HepG2 (cell line): ENCODE measurements around the gene MYO10.

Experiments
- CBX1 ChIP-seq: IDR thresholded peaks from one replicate; pipeline ENCODE4 v1.6.1; 2016; ENCODE audit warnings: antibody characterized with exemption, low read depth
- ESRRA ChIP-seq: sonication (generic); formaldehyde crosslinking; IDR thresholded peaks from 2 replicates; pipeline ENCODE4 v1.5.1; 2020; ENCODE audit warnings: mild to moderate bottlenecking, low read depth, missing genetic modification reagents
- EZH2 ChIP-seq: conservative IDR thresholded peaks from 2 replicates; pipeline ENCODE4 v1.6.1; 2012; ENCODE audit warnings: mild to moderate bottlenecking, low read depth, low read length, moderate library complexity
- GABPA ChIP-seq, 2 experiments: IDR thresholded peaks; 2 replicates each; pipeline ENCODE4 v1.6.1; 2011 to 2016; ENCODE audit warnings: low read depth in 2 of 2, low read length in 1 of 2, missing biosample characterization in 1 of 2, missing genetic modification characterization in 1 of 2
- MIXL1 ChIP-seq: IDR thresholded peaks from 2 replicates; pipeline ENCODE4 v1.6.1; 2016
- NFE2 ChIP-seq: sonication (generic); formaldehyde crosslinking; IDR thresholded peaks from 2 replicates; pipeline ENCODE4 v1.4.0; 2020; ENCODE audit warnings: missing genetic modification reagents
- POLR2A ChIP-seq, 2 experiments: IDR thresholded peaks; 2 replicates each; pipeline ENCODE4 v1.6.1; 2011; ENCODE audit warnings: low read depth in 2 of 2, low read length in 2 of 2, mild to moderate bottlenecking in 1 of 2, moderate library complexity in 1 of 2; ENCODE audit not compliant: insufficient read depth in 1 of 2
- RARA ChIP-seq: IDR thresholded peaks from 2 replicates; pipeline ENCODE4 v1.6.1; 2016; ENCODE audit warnings: missing genetic modification reagents, missing compliant biosample characterization
- TRIM24 ChIP-seq: sonication (generic); formaldehyde crosslinking; IDR thresholded peaks from 2 replicates; pipeline ENCODE4 v1.8.0; 2022; ENCODE audit warnings: mild to moderate bottlenecking, missing genetic modification reagents
- ZNF614 ChIP-seq: IDR thresholded peaks from 2 replicates; pipeline ENCODE4 v1.6.1; 2018; ENCODE audit warnings: missing biosample characterization, missing genetic modification reagents, inconsistent platforms, borderline replicate concordance
- ZNF780A ChIP-seq: sonication (generic); formaldehyde crosslinking; IDR thresholded peaks from 2 replicates; pipeline ENCODE4 v1.8.0; 2022; ENCODE audit warnings: mild to moderate bottlenecking, missing genetic modification reagents, moderate library complexity
- TF ChIP-seq, protein P1 (sequence below): sonication (generic); formaldehyde crosslinking; IDR thresholded peaks from 2 replicates; pipeline ENCODE4 v1.8.1; 2023; ENCODE audit warnings: mild to moderate bottlenecking, missing genetic modification reagents, borderline replicate concordance
- TF ChIP-seq, protein P2 (sequence below): IDR thresholded peaks from 2 replicates; pipeline ENCODE4 v1.6.1; 2012; ENCODE audit warnings: inconsistent platforms
- TF ChIP-seq, protein P3 (sequence below): sonication (generic); formaldehyde crosslinking; IDR thresholded peaks from 2 replicates; pipeline ENCODE4 v1.9.0; 2022; ENCODE audit warnings: missing genetic modification reagents, mild to moderate bottlenecking, borderline replicate concordance

DNA sequence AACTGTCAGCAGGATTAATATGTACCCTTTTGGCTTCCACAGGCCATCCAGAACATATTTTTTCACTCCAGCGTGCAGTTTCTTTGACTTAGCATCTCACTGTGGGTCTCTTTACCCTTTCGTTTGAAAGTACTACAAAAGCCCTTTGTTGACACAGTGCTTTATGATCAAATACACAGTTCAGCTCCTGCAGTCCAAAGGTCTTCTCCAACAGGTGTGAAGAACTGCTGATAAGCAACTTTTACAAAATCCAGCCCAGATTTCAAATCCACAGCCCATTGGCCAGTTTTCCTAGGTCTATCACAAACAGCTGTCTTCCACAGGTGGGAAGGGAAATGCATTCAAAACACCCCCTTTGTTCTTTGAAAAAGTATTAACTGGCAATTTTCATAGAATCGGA is 54.8 kb downstream of the MYO10 start:
- TF ChIP-seq NFE2 (CRISPR knock-in tag) (no peak), ESRRA (no peak), CBX1 (no peak), MIXL1 (CRISPR knock-in tag) (peak; percentile 53; the same call in 1 of the 2 replicates), RARA (CRISPR knock-in tag) (peak; percentile 32; the same call in 1 of the 2 replicates), GABPA (IDR thresholded peaks at IDR 0.05; ENCODE audit: low read depth, low read length) (no peak), GABPA (CRISPR knock-in tag; IDR thresholded peaks at IDR 0.05; ENCODE audit: low read depth) (no peak; the same call in 1 of the 2 replicates), TRIM24 (CRISPR knock-in tag) (no peak), EZH2 (no peak), ZNF614 (CRISPR knock-in tag) (no peak), POLR2A (IDR thresholded peaks at IDR 0.05; ENCODE audit: insufficient read depth in 1 of 2, low read depth in 2 of 2, low read length in 2 of 2) (no peak), ZNF780A (CRISPR knock-in tag) (no peak)
- TF ChIP-seq, protein P1, sequence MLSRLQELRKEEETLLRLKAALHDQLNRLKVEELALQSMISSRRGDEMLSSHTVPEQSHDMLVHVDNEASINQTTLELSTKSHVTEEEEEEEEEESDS (CRISPR knock-in tag), result no peak
- TF ChIP-seq, protein P2, sequence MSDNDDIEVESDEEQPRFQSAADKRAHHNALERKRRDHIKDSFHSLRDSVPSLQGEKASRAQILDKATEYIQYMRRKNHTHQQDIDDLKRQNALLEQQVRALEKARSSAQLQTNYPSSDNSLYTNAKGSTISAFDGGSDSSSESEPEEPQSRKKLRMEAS, result no peak
- TF ChIP-seq, protein P3, sequence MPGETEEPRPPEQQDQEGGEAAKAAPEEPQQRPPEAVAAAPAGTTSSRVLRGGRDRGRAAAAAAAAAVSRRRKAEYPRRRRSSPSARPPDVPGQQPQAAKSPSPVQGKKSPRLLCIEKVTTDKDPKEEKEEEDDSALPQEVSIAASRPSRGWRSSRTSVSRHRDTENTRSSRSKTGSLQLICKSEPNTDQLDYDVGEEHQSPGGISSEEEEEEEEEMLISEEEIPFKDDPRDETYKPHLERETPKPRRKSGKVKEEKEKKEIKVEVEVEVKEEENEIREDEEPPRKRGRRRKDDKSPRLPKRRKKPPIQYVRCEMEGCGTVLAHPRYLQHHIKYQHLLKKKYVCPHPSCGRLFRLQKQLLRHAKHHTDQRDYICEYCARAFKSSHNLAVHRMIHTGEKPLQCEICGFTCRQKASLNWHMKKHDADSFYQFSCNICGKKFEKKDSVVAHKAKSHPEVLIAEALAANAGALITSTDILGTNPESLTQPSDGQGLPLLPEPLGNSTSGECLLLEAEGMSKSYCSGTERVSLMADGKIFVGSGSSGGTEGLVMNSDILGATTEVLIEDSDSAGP (CRISPR knock-in tag), result no peak
